Amniotic stem cell (primary cell): ENCODE results near the gene PATJ.
"Not testable (repeated sequence)": the region's sequence is repeated elsewhere in the genome, so short reads cannot be mapped to it uniquely, and the experiment has no call there.

Experiments used
- DNase-seq: peaks from one replicate; lab custom pipeline; 2025; lab: John Stamatoyannopoulos, UW

The PATJ gene

DNA sequence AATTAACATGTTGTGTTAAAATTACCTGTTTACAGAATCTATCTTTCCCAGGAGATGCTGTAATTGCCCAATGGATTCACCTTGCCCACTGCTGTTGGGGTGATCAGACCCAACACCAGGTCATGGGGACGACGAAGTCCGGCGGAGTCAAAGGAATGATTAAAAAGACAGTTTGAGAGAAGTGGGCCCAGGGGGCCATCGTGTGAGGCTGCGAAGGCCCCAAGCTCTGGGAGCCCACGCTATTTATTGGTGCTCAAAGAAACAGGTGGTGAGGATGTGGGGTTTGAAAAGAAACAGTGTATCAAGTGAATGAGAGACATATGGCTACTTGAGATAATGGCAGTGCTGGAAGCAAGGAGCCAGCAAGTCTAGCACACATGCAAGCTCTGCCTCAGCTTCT, 436.1 kb downstream of the PATJ start:
- DNase-seq: no peak

DNA sequence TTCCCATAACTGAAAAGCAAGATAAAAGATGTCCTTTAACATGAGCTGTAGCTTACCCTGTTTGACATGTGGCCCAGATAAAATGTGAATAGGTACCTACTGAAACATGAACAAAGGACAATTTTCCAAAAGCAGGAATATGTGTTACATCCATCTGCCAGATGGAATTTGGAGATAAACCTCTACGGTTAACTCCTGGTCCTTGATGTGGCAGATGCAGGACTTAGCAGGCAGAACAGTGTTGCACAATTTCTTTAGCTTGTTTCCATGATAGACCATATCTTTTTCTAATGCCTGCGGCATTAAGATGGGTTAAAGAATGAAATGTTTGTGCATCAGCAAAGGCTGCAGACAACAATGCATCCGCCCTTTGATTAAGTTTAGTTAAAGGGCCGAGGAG, 437.8 kb downstream of the PATJ start:
- DNase-seq: not testable (repeated sequence)

DNA sequence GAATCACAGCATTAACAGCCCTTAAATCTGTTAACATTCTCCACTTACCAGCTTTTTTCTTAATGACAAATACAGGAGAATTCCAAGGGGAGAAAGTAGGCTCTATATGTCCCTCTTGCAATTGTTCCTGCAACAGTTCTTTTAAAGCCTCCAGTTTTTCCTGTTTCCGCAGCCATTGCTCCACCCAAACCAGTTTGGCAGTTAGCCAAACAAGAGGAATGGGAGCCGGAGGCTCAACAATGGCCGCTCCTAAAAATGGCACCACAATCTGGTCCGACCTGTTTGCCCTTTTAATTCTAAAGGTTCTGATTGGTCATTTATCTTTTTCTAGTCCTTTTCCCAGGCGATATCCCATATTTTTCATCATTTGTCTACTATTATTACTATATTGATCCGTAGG, 438.4 kb downstream of the PATJ start:
- DNase-seq: no peak

GRCh38 chr1:62181532-62181931, 439.3 kb downstream of the PATJ start:
- no peak for DNase-seq

GRCh38 chr1:62182157-62182556, 439.9 kb downstream of the PATJ start:
- DNase-seq: not testable (repeated sequence)

- not testable (repeated sequence) for DNase-seq
These were observed 441.1 kb downstream of the PATJ start for GRCh38 chr1:62183164-62184020.

- DNase-seq: no peak
These were observed 442.1 kb downstream of the PATJ start for GRCh38 chr1:62184336-62184735.

- DNase-seq: not testable (repeated sequence)
These were observed 443.0 kb downstream of the PATJ start for GRCh38 chr1:62185233-62185632.

DNA sequence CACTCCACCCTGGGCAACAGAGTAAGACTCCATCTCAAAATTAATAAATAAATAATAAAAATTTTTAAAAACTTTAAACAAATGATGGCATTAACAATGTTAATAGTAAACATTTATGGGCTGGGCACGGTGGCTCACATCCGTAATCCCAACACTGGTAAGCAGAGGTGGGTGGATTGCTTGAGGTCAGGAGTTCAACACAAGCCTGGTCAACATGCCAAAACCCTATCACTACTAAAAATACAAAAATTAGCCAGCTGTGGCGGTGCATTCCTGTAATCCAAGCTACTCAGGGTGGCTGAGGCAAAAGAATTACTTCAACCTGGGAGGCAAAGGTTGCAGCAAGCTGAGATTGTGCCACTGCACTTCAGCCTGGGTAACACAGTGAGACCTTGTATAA, 443.4 kb downstream of the PATJ start:
- DNase-seq: no peak

- no peak for DNase-seq
These were observed 445.3 kb downstream of the PATJ start for GRCh38 chr1:62187548-62187947.

DNA sequence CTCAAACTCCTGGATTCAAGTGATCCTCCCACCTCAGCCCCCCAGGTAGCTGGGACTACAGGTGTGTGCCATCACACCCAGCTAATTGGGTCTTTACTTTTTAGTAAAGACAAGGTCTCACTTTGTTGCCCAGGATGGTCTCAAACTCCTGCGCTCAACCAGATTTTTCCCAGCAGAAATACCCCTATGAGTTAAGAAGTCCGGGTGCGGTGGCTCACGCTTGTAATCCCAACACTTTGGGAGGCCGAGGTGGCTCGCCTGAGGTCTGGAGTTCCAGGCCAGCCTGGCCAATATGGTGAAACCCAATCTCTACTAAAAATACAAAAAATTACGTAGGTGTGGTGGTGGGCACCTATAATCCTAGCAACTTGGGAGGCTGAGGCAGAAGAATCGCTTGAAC, 445.8 kb downstream of the PATJ start:
- no peak for DNase-seq

GRCh38 chr1:62194651-62195544, 452.6 kb downstream of the PATJ start, which contains the start of gene L1TD1:
TSS of gene L1TD1 (plus strand) at chr1:62194849. CDS start at chr1:62206629, 11,780 bp downstream.
- no peak for DNase-seq

- no peak for DNase-seq
These were observed 453.9 kb downstream of the PATJ start for GRCh38 chr1:62196086-62196690.

DNA sequence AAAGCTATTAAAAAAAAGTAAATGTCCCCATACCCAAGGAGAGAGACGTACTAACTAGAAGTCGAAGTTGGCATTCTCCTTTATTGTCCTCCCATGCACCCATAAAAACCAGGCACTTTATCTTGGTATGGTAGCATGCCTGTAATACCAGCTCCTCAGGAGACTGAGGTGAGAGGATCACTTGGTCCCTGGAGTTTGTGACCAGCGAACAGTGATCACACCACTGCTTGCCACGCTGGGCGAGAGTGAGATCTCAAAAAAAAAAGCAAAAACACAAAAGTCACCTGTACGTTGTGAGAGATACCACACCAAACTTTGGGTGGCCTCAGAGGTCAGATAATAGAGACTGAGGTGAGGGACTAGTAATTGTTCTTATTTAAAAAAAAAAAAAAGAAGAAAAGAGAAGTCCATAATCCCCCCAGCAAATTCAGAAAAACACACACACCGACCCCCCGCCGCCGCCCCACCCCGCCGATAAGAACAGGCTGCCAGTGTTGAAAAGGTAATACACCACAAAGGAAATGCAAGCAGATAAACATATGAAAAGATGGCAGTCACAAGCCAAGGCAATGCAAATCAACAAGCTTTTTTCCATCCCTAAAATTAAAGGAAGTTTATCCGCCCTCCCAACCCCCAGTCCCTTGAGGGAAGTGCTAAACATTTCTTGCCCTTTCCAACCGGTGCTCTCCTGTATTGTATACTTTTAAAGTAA, 455.9 kb downstream of the PATJ start:
- DNase-seq: no peak

- DNase-seq: no peak
These were observed 456.5 kb downstream of the PATJ start for GRCh38 chr1:62198781-62199125.

GRCh38 chr1:62207187-62207586, 464.9 kb downstream of the PATJ start:
- no peak for DNase-seq

GRCh38 chr1:62208087-62208486, 465.8 kb downstream of the PATJ start:
- no peak for DNase-seq

GRCh38 chr1:62208970-62209369, 466.7 kb downstream of the PATJ start:
- no peak for DNase-seq

GRCh38 chr1:62209931-62210595, 467.8 kb downstream of the PATJ start:
- no peak for DNase-seq

- DNase-seq: no peak
These were observed 468.7 kb downstream of the PATJ start for GRCh38 chr1:62210960-62211359.

DNA sequence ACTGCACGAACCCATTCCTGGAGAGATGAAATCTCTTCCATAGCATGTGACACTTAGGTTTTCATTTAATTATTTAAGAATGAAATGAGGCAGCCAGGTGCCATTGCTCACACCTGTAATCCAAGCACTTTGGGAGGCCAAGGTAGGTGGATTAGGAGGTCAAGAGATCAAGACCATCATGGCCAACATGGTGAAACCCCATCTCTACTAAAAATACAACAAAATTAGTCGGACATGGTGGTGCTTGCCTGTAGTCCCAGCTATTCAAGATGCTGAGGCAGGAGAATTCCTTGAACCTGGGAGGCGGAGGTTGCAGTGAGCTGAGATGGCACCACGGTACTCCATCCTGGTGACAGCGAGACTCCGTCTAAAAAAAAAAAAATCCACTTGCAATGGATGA, 470.1 kb downstream of the PATJ start:
- no peak for DNase-seq
